Mesenchymal stem cell (in vitro differentiated cells and primary cell): ENCODE data around the gene SSTR3.

ENCODE experiments used
- DNase-seq: peaks from one replicate; pipeline ENCODE4 v3.0.0-alpha.2; 2013
- H2AFZ ChIP-seq: one replicate; pipeline ENCODE4 v1.6.1; 2013; ENCODE audit warnings: low read depth, mild to moderate bottlenecking, control low read depth, inconsistent platforms, low read length, moderate library complexity
- H2AK5ac ChIP-seq: 2 replicates; pipeline ENCODE4 v1.6.1; 2013; ENCODE audit warnings: low read length, moderate library complexity, mild to moderate bottlenecking, inconsistent platforms; ENCODE audit not compliant: severe bottlenecking
- H2BK120ac ChIP-seq: one replicate; pipeline ENCODE4 v1.6.1; 2013; ENCODE audit warnings: low read depth, mild to moderate bottlenecking, inconsistent platforms, low read length, moderate library complexity
- H2BK12ac ChIP-seq, 2 experiments: one replicate each; pipeline ENCODE4 v1.6.1; 2013; ENCODE audit warnings: inconsistent platforms in 2 of 2, low read length in 2 of 2, mild to moderate bottlenecking in 2 of 2, moderate library complexity in 2 of 2, control low read depth in 1 of 2
- H2BK15ac ChIP-seq: one replicate; pipeline ENCODE4 v1.6.1; 2013; ENCODE audit warnings: mild to moderate bottlenecking, low read depth, inconsistent platforms; ENCODE audit not compliant: poor library complexity, severe bottlenecking
- H2BK5ac ChIP-seq: 2 replicates; pipeline ENCODE4 v1.6.1; 2013; ENCODE audit warnings: low read depth, mild to moderate bottlenecking, low read length, control low read depth, inconsistent platforms; ENCODE audit not compliant: poor library complexity, severe bottlenecking
- H3K14ac ChIP-seq, 2 experiments: one replicate each; pipeline ENCODE4 v1.6.1; 2013; ENCODE audit warnings: inconsistent platforms in 2 of 2, low read length in 2 of 2, control low read depth in 1 of 2, mild to moderate bottlenecking in 1 of 2, moderate library complexity in 1 of 2
- H3K18ac ChIP-seq, 2 experiments: one replicate each; pipeline ENCODE4 v1.6.1; 2013; ENCODE audit warnings: inconsistent platforms in 2 of 2, low read length in 2 of 2, control low read depth in 1 of 2, low read depth in 1 of 2, mild to moderate bottlenecking in 1 of 2
- H3K23ac ChIP-seq, 2 experiments: one replicate each; pipeline ENCODE4 v1.6.1; 2013; ENCODE audit warnings: inconsistent platforms in 2 of 2, low read length in 2 of 2, mild to moderate bottlenecking in 2 of 2, moderate library complexity in 2 of 2, control low read depth in 1 of 2
- H3K27ac ChIP-seq: 2 replicates; pipeline ENCODE4 v1.5.1; 2013; ENCODE audit warnings: mild to moderate bottlenecking, moderate library complexity, low read length, control low read depth, inconsistent platforms; ENCODE audit not compliant: poor library complexity, severe bottlenecking
- H3K27me3 ChIP-seq, 2 experiments: 2 replicates each; pipeline versions ENCODE4 v1.6.1 to v1.7.0; 2013; ENCODE audit warnings: low read length in 2 of 2, mild to moderate bottlenecking in 2 of 2, moderate library complexity in 2 of 2, control low read depth in 1 of 2, inconsistent platforms in 1 of 2; ENCODE audit not compliant: control insufficient read depth in 1 of 2, insufficient read depth in 1 of 2
- H3K36me3 ChIP-seq, 2 experiments: 2 replicates each; pipeline versions ENCODE4 v1.6.1 to v1.7.0; 2013; ENCODE audit warnings: low read length in 2 of 2, control low read depth in 1 of 2, inconsistent platforms in 1 of 2, low read depth in 1 of 2, mild to moderate bottlenecking in 1 of 2; ENCODE audit not compliant: insufficient read depth in 2 of 2, control insufficient read depth in 1 of 2
- H3K4ac ChIP-seq, 2 experiments: one replicate each; pipeline ENCODE4 v1.6.1; 2013; ENCODE audit warnings: inconsistent platforms in 2 of 2, low read length in 2 of 2, mild to moderate bottlenecking in 2 of 2, moderate library complexity in 2 of 2, control low read depth in 1 of 2, low read depth in 1 of 2
- H3K4me1 ChIP-seq: 2 replicates; pipeline ENCODE4 v1.6.1; 2013; ENCODE audit warnings: low read depth, low read length, control low read depth; ENCODE audit not compliant: control insufficient read depth, insufficient read depth
- H3K4me2 ChIP-seq: 2 replicates; pipeline ENCODE4 v1.6.1; 2013; ENCODE audit warnings: low read length, mild to moderate bottlenecking, inconsistent platforms; ENCODE audit not compliant: poor library complexity, severe bottlenecking
- H3K4me3 ChIP-seq, 2 experiments: 2 replicates each; pipeline versions ENCODE4 v1.5.1 to v1.7.0; 2013; ENCODE audit warnings: low read length in 2 of 2, mild to moderate bottlenecking in 2 of 2, control low read depth in 1 of 2, low read depth in 1 of 2; ENCODE audit not compliant: insufficient read depth in 1 of 2
- H3K79me1 ChIP-seq: replicated peaks from 2 replicates; pipeline ENCODE4 v1.6.1; 2013; ENCODE audit warnings: mild to moderate bottlenecking, control low read depth, low read length, inconsistent platforms; ENCODE audit not compliant: poor library complexity, severe bottlenecking
- H3K9ac ChIP-seq: 2 replicates; pipeline ENCODE4 v1.7.0; 2013; ENCODE audit warnings: mild to moderate bottlenecking, low read length, moderate library complexity
- H3K9me3 ChIP-seq: 2 replicates; pipeline ENCODE4 v1.7.0; 2013; ENCODE audit warnings: mild to moderate bottlenecking, low read length; ENCODE audit not compliant: control insufficient read depth
- H4K8ac ChIP-seq: one replicate; pipeline ENCODE4 v1.6.1; 2013; ENCODE audit warnings: inconsistent platforms, mild to moderate bottlenecking, low read length, moderate library complexity
- H4K91ac ChIP-seq: one replicate; pipeline ENCODE4 v1.6.1; 2013; ENCODE audit warnings: mild to moderate bottlenecking, low read length, inconsistent platforms
- WGBS: methylation state at CpG from one replicate; pipeline ENCODE4 v1.1.7; 2013; ENCODE audit warnings: mixed read lengths; 5-methylcytosine and 5-hydroxymethylcytosine counted together

The SSTR3 gene

GRCh38 chr22:37208401-37209139 lies 3.7 kb downstream of the SSTR3 start:
- no peak overlapping the region for H2BK5ac ChIP-seq
- H3K27ac ChIP-seq = no peak overlapping the region
- no peak overlapping the region for H3K4me2 ChIP-seq
- H2BK15ac ChIP-seq = no peak overlapping the region
- WGBS = 80% methylated on average over 7 of the region's 7 CpGs
- H3K4ac ChIP-seq = no peak overlapping the region
- no peak overlapping the region for H3K14ac ChIP-seq
- no peak overlapping the region for H4K8ac ChIP-seq
- H3K9ac ChIP-seq = no peak overlapping the region
- H3K18ac ChIP-seq = no peak overlapping the region
- H2AK5ac ChIP-seq = no peak overlapping the region
- H3K4me3 ChIP-seq = no peak overlapping the region
- H4K91ac ChIP-seq = no peak overlapping the region
- DNase-seq = no peak
- peaks cover 25 to 62% of the 10 kb centered on the region in 2 experiments for H3K27me3 ChIP-seq
- no peaks in the 10 kb centered on the region for H3K36me3 ChIP-seq
- peaks cover 12% of the 10 kb centered on the region for H3K4me1 ChIP-seq
- no peak overlapping the region for H2BK120ac ChIP-seq
- no peaks in the 10 kb centered on the region for H3K79me1 ChIP-seq
- no peak overlapping the region for H2BK12ac ChIP-seq
- H2AFZ ChIP-seq = no peak overlapping the region
- H3K23ac ChIP-seq = no peak overlapping the region
- H3K9me3 ChIP-seq = no peaks in the 10 kb centered on the region

GRCh38 chr22:37207981-37208380 lies 4.3 kb downstream of the SSTR3 start:
- DNase-seq = no peak
- no peaks in the 10 kb centered on the region for H3K79me1 ChIP-seq
- no peak overlapping the region for H3K27ac ChIP-seq
- no peak overlapping the region for H3K14ac ChIP-seq
- H4K91ac ChIP-seq = no peak overlapping the region
- H3K9me3 ChIP-seq = no peaks in the 10 kb centered on the region
- no peak overlapping the region for H2BK5ac ChIP-seq
- no peak overlapping the region for H3K18ac ChIP-seq
- H3K4me1 ChIP-seq = peaks cover 16% of the 10 kb centered on the region
- no peak overlapping the region for H4K8ac ChIP-seq
- H3K4me3 ChIP-seq = no peak overlapping the region
- H2BK120ac ChIP-seq = no peak overlapping the region
- H3K4ac ChIP-seq = no peak overlapping the region
- no peak overlapping the region for H2BK15ac ChIP-seq
- H3K36me3 ChIP-seq = no peaks in the 10 kb centered on the region
- H3K9ac ChIP-seq = no peak overlapping the region
- 89% methylated on average over 4 of the region's 7 CpGs for WGBS
- no peak overlapping the region for H3K4me2 ChIP-seq
- no peak overlapping the region for H2AK5ac ChIP-seq
- H2BK12ac ChIP-seq = no peak overlapping the region
- peaks cover 21 to 56% of the 10 kb centered on the region in 2 experiments for H3K27me3 ChIP-seq
- H3K23ac ChIP-seq = no peak overlapping the region
- no peak overlapping the region for H2AFZ ChIP-seq

- Histone ChIP-seq H3K9me3 (no peaks in the 10 kb centered on the region), H2BK12ac (no peak overlapping the region), H3K14ac (no peak overlapping the region), H4K91ac (peak overlapping the region; percentile 16), H3K36me3 (no peaks in the 10 kb centered on the region), H3K4ac (no peak overlapping the region), H2AK5ac (no peak overlapping the region), H2AFZ (no peak overlapping the region), H3K4me2 (no peak overlapping the region), H3K79me1 (no peaks in the 10 kb centered on the region), H2BK120ac (no peak overlapping the region), H2BK15ac (peak overlapping the region; percentile 37), H3K23ac (no peak overlapping the region), H3K27ac (no peak overlapping the region), H3K4me3 (no peak overlapping the region), H3K4me1 (peaks cover 11% of the 10 kb centered on the region), H3K27me3 (peaks cover 20 to 48% of the 10 kb centered on the region in 2 experiments), H4K8ac (no peak overlapping the region), H2BK5ac (no peak overlapping the region), H3K9ac (no peak overlapping the region), H3K18ac (no peak overlapping the region)
- DNase-seq = no peak
- WGBS = 92% methylated on average over 71 of the region's 71 CpGs
Measured at GRCh38 chr22:37206841-37207821, 5.1 kb downstream of the SSTR3 start.
